Ovary (tissue), 3 donors: ENCODE results near the gene HS6ST3.

Source experiments
- POLR2A ChIP-seq: fragments of 450-650 bp; IDR thresholded peaks from one replicate; pipeline ENCODE4 v1.6.1; 2017; ENCODE audit warnings: antibody characterized with exemption, mild to moderate bottlenecking, moderate library complexity
- TF ChIP-seq, protein P1 (sequence below), 3 donors: fragments of 450-650 bp in 2 of 3; fragments of 200-600 bp in 1 of 3; IDR thresholded peaks; one replicate each; pipeline versions ENCODE4 v1.5.1 to v1.8.0; 2016 to 2022; ENCODE audit warnings: antibody characterized with exemption in 3 of 3, mild to moderate bottlenecking in 1 of 3
- donor health status: DM: no; HTN: no; CAD: no.

DNA sequence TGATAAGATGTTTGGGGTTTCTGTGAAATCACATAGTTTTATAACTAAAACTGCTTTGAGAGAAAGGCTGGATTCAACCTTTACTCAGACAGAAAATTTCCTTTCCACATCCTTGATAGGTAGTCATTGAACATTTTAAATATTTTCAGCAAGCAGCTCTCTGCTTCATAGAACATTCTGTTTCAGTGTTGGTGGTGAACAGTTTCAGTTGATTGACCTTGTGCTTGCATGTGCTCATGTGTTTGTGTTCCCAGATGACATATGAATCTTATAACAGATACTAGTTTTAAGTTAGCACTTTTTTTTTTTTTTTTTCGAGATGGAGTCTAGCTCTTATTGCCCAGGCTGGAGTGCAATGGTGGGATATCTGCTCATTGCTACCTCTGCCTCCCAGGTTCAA, 290.1 kb downstream of the HS6ST3 start:
- TF ChIP-seq, protein P1, sequence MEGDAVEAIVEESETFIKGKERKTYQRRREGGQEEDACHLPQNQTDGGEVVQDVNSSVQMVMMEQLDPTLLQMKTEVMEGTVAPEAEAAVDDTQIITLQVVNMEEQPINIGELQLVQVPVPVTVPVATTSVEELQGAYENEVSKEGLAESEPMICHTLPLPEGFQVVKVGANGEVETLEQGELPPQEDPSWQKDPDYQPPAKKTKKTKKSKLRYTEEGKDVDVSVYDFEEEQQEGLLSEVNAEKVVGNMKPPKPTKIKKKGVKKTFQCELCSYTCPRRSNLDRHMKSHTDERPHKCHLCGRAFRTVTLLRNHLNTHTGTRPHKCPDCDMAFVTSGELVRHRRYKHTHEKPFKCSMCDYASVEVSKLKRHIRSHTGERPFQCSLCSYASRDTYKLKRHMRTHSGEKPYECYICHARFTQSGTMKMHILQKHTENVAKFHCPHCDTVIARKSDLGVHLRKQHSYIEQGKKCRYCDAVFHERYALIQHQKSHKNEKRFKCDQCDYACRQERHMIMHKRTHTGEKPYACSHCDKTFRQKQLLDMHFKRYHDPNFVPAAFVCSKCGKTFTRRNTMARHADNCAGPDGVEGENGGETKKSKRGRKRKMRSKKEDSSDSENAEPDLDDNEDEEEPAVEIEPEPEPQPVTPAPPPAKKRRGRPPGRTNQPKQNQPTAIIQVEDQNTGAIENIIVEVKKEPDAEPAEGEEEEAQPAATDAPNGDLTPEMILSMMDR (IDR thresholded peaks at IDR 0.05): no peak
- TF ChIP-seq POLR2A: no peak
